Nephron progenitor cell (in vitro differentiated cells): ENCODE data around the gene IDNK.

ENCODE experiments used
- DNase-seq: peaks from one replicate; pipeline ENCODE4 v3.0.0; 2021
- H3K27ac Mint-ChIP-seq: 2 replicates; pipeline ENCODE4 v1.8.0; 2021; ENCODE audit warnings: mild to moderate bottlenecking, moderate library complexity, mixed read lengths
- H3K27me3 Mint-ChIP-seq: 2 replicates; pipeline ENCODE4 v1.8.0; 2021; ENCODE audit warnings: mild to moderate bottlenecking, low read depth, mixed read lengths; ENCODE audit not compliant: poor library complexity
- H3K36me3 Mint-ChIP-seq: 2 replicates; pipeline ENCODE4 v1.8.0; 2021; ENCODE audit warnings: low read depth, mixed read lengths
- H3K4me1 Mint-ChIP-seq: 2 replicates; pipeline ENCODE4 v1.8.0; 2021; ENCODE audit warnings: mixed read lengths
- H3K4me3 Mint-ChIP-seq: 2 replicates; pipeline ENCODE4 v1.8.0; 2021; ENCODE audit warnings: mild to moderate bottlenecking, moderate library complexity, mixed read lengths
- H3K9me3 Mint-ChIP-seq: 2 replicates; pipeline ENCODE4 v1.8.0; 2021; ENCODE audit warnings: mild to moderate bottlenecking, moderate library complexity, mixed read lengths
- CTCF ChIP-seq: fragments of 200-600 bp; sonication (generic); IDR thresholded peaks from 2 replicates; pipeline ENCODE4 v1.5.0; 2021; ENCODE audit warnings: antibody characterized with exemption

IDNK gene

GRCh38 chr9:83622939-83623678 lies at the start of gene IDNK:
IDNK (plus strand) TSS chr9:83623143; CDS start chr9:83623172, 29 bp downstream.
- Mint-ChIP-seq H3K27me3 (peaks cover 5% of the 10 kb centered on the region), H3K4me1 (peaks cover 24% of the 10 kb centered on the region), H3K4me3 (peak within 1 kb of the TSS; percentile 87), H3K9me3 (no peaks in the 10 kb centered on the region), H3K36me3 (peaks cover 13% of the 10 kb centered on the region), H3K27ac (no peak within 1 kb of the TSS)
- no peak for TF ChIP-seq CTCF
- DNase-seq: peak; percentile 74

- H3K27me3 Mint-ChIP-seq: no peaks in the 10 kb centered on the region
Measured at GRCh38 chr9:83574482-83574881, 48.5 kb upstream of the IDNK start.

GRCh38 chr9:83582029-83582428 lies 40.9 kb upstream of the IDNK start:
- Mint-ChIP-seq H3K27me3 (no peaks in the 10 kb centered on the region), H3K4me1 (no peaks in the 10 kb centered on the region), H3K4me3 (no peak overlapping the region), H3K9me3 (peaks cover 30% of the 10 kb centered on the region), H3K36me3 (peaks cover 7% of the 10 kb centered on the region), H3K27ac (no peak overlapping the region)
- TF ChIP-seq CTCF: no peak
- no peak for DNase-seq

More at GRCh38 chr9:83574482-83574881, 48.5 kb upstream of the IDNK start:
- no peak for TF ChIP-seq CTCF
- no peak for DNase-seq
- peaks cover 6% of the 10 kb centered on the region for H3K36me3 Mint-ChIP-seq
- H3K4me1 Mint-ChIP-seq: no peaks in the 10 kb centered on the region
- no peak overlapping the region for H3K4me3 Mint-ChIP-seq
- H3K9me3 Mint-ChIP-seq: peaks cover 25% of the 10 kb centered on the region
- H3K27ac Mint-ChIP-seq: no peak overlapping the region

- peak; percentile 65 for DNase-seq
- Mint-ChIP-seq H3K27ac (peak overlapping the region; percentile 66), H3K36me3 (peaks cover 7% of the 10 kb centered on the region), H3K27me3 (no peaks in the 10 kb centered on the region), H3K4me1 (no peaks in the 10 kb centered on the region), H3K4me3 (no peak overlapping the region), H3K9me3 (peaks cover 17% of the 10 kb centered on the region)
- peak; percentile 76 for TF ChIP-seq CTCF
Measured at GRCh38 chr9:83583151-83584014, 39.6 kb upstream of the IDNK start.

GRCh38 chr9:83584995-83585394 lies 37.9 kb upstream of the IDNK start:
- H3K27me3 Mint-ChIP-seq: no peaks in the 10 kb centered on the region
- no peak overlapping the region for H3K4me3 Mint-ChIP-seq
- H3K4me1 Mint-ChIP-seq: no peaks in the 10 kb centered on the region

More at GRCh38 chr9:83584995-83585394, 37.9 kb upstream of the IDNK start:
- DNase-seq: no peak
- H3K9me3 Mint-ChIP-seq: peaks cover 8% of the 10 kb centered on the region
- no peaks in the 10 kb centered on the region for H3K36me3 Mint-ChIP-seq
- no peak overlapping the region for H3K27ac Mint-ChIP-seq
- TF ChIP-seq CTCF: no peak
